Ishikawa (cell line): ENCODE measurements around the gene SEMA3B.

Source experiments
- CEBPB ChIP-seq: IDR thresholded peaks from 2 replicates; pipeline ENCODE4 v1.6.1; 2012
- CREB1 ChIP-seq: IDR thresholded peaks from 2 replicates; pipeline ENCODE4 v1.6.1; 2012; ENCODE audit warnings: low read depth
- EP300 ChIP-seq: IDR thresholded peaks from 2 replicates; pipeline ENCODE4 v1.6.1; 2012; ENCODE audit warnings: borderline replicate concordance
- FOXM1 ChIP-seq: IDR thresholded peaks from 2 replicates; pipeline ENCODE4 v1.6.1; 2012; ENCODE audit warnings: low read depth, borderline replicate concordance
- NFIC ChIP-seq: IDR thresholded peaks from 2 replicates; pipeline ENCODE4 v1.6.1; 2012
- RAD21 ChIP-seq: IDR thresholded peaks from 2 replicates; pipeline ENCODE4 v1.6.1; 2012; ENCODE audit warnings: low read depth
- TAF1 ChIP-seq: IDR thresholded peaks from 2 replicates; pipeline ENCODE4 v1.6.1; 2012; ENCODE audit warnings: low read depth, mild to moderate bottlenecking
- TCF12 ChIP-seq: IDR thresholded peaks from 2 replicates; pipeline ENCODE4 v1.6.1; 2012; ENCODE audit warnings: low read depth
- TEAD4 ChIP-seq: IDR thresholded peaks from 2 replicates; pipeline ENCODE4 v1.6.1; 2012
- YY1 ChIP-seq: IDR thresholded peaks from 2 replicates; pipeline ENCODE4 v1.6.1; 2012; ENCODE audit warnings: low read depth
- ZBTB7A ChIP-seq: IDR thresholded peaks from 2 replicates; pipeline ENCODE4 v1.6.1; 2012; ENCODE audit warnings: low read depth
- TF ChIP-seq, protein P1 (sequence below): IDR thresholded peaks from 2 replicates; pipeline ENCODE4 v1.6.1; 2012
- TF ChIP-seq, protein P2 (sequence below): IDR thresholded peaks from 2 replicates; pipeline ENCODE4 v1.6.1; 2012; ENCODE audit warnings: low read depth, mild to moderate bottlenecking
- TF ChIP-seq, protein P3 (sequence below): IDR thresholded peaks from 2 replicates; pipeline ENCODE4 v1.6.1; 2012

DNA sequence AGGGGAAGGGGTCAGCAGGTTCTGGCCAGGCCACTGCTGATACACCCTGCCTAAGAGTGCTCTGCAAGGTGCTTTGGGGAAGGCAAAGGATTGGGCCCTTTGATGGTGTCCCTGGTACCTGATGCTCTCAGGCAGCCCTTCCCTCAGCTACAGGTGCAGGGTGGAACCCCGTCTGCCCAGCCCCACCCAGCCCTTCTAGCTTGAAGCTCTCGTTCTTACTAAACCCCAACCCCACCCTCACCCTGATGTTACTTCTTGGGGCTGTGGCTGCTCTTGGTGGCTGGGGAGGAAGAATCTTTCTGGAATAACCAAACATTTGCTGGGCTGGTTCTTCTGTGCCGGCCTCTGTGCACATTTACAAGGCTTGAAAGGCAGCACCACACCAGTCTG lies 26.6 kb upstream of the SEMA3B start:
- no peak for TF ChIP-seq EP300
- TF ChIP-seq TAF1: no peak
- TF ChIP-seq TCF12: no peak
- TF ChIP-seq FOXM1: no peak
- no peak for TF ChIP-seq CEBPB
- TF ChIP-seq, protein P1, sequence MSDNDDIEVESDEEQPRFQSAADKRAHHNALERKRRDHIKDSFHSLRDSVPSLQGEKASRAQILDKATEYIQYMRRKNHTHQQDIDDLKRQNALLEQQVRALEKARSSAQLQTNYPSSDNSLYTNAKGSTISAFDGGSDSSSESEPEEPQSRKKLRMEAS: no peak
- TF ChIP-seq TEAD4: no peak
- no peak for TF ChIP-seq CREB1
- no peak for TF ChIP-seq RAD21
- no peak for TF ChIP-seq ZBTB7A
- TF ChIP-seq, protein P2, sequence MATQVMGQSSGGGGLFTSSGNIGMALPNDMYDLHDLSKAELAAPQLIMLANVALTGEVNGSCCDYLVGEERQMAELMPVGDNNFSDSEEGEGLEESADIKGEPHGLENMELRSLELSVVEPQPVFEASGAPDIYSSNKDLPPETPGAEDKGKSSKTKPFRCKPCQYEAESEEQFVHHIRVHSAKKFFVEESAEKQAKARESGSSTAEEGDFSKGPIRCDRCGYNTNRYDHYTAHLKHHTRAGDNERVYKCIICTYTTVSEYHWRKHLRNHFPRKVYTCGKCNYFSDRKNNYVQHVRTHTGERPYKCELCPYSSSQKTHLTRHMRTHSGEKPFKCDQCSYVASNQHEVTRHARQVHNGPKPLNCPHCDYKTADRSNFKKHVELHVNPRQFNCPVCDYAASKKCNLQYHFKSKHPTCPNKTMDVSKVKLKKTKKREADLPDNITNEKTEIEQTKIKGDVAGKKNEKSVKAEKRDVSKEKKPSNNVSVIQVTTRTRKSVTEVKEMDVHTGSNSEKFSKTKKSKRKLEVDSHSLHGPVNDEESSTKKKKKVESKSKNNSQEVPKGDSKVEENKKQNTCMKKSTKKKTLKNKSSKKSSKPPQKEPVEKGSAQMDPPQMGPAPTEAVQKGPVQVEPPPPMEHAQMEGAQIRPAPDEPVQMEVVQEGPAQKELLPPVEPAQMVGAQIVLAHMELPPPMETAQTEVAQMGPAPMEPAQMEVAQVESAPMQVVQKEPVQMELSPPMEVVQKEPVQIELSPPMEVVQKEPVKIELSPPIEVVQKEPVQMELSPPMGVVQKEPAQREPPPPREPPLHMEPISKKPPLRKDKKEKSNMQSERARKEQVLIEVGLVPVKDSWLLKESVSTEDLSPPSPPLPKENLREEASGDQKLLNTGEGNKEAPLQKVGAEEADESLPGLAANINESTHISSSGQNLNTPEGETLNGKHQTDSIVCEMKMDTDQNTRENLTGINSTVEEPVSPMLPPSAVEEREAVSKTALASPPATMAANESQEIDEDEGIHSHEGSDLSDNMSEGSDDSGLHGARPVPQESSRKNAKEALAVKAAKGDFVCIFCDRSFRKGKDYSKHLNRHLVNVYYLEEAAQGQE: no peak
- TF ChIP-seq, protein P3, sequence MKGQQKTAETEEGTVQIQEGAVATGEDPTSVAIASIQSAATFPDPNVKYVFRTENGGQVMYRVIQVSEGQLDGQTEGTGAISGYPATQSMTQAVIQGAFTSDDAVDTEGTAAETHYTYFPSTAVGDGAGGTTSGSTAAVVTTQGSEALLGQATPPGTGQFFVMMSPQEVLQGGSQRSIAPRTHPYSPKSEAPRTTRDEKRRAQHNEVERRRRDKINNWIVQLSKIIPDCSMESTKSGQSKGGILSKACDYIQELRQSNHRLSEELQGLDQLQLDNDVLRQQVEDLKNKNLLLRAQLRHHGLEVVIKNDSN: no peak
- TF ChIP-seq YY1: no peak
- TF ChIP-seq NFIC: no peak
